SK-N-SH (cell line): ENCODE results near the gene H2AZ2. TPM values are rescaled to one million over a fixed set of nuclear protein-coding genes. Genes with fewer than 3 reads are reported as not detected.
"Not testable (repeated sequence)": the region's sequence is repeated elsewhere in the genome, so short reads cannot be mapped to it uniquely, and the experiment has no call there.

Experiments used
- CTCF ChIA-PET: fragments of 300-600, 350-600 bp; formaldehyde crosslinking; extraction: SDS; loops from one replicate; lab custom pipeline; 2021; lab: Yijun Ruan, JAX
- POLR2A ChIA-PET: fragments of 350-600 bp; sonication (Branson Sonifier 250); formaldehyde crosslinking; extraction: SDS; loops from one replicate; lab custom pipeline; 2020; ENCODE audit warnings: antibody characterized with exemption, inconsistent platforms; lab: Yijun Ruan, JAX
- DNase-seq: peaks from one replicate; pipeline ENCODE4 v3.0.0; 2012
- H2AFZ ChIP-seq: fragments of 200-600 bp; sonication (generic); 2 replicates; pipeline ENCODE4 v1.8.1; 2016; ENCODE audit warnings: antibody characterized with exemption, mild to moderate bottlenecking, low read depth
- H3F3A ChIP-seq: fragments of 200-600 bp; sonication (generic); replicated peaks from 2 replicates; pipeline ENCODE3; 2016; ENCODE audit warnings: antibody characterized with exemption, mild to moderate bottlenecking; ENCODE audit not compliant: insufficient read depth
- H3K27ac ChIP-seq, 2 experiments: fragments of 200-500 bp in 1 of 2; fragments of 200-600 bp in 1 of 2; sonication (Bioruptor generic) in 1 of 2; sonication (generic), shearing (Covaris generic) in 1 of 2; 2 replicates each; pipeline versions ENCODE4 v1.5.1 to v1.6.1; 2014 to 2016; ENCODE audit warnings: low read depth in 2 of 2, inconsistent platforms in 1 of 2, low read length in 1 of 2, mild to moderate bottlenecking in 1 of 2, mixed read lengths in 1 of 2
- H3K27me3 ChIP-seq: fragments of 200-600 bp; sonication (generic), shearing (Covaris generic); 2 replicates; pipeline ENCODE4 v1.6.1; 2016; ENCODE audit warnings: mixed run types; ENCODE audit not compliant: insufficient read depth
- H3K36me3 ChIP-seq, 2 experiments: fragments of 200-500 bp in 1 of 2; fragments of 200-600 bp in 1 of 2; sonication (Bioruptor generic) in 1 of 2; sonication (generic) in 1 of 2; replicated peaks in 1 of 2; 2 replicates each; pipeline versions ENCODE3 to v1.5.1; 2014 to 2016; ENCODE audit warnings: low read length in 1 of 2, mild to moderate bottlenecking in 1 of 2; ENCODE audit not compliant: insufficient read depth in 2 of 2, control insufficient read depth in 1 of 2
- H3K4me1 ChIP-seq, 2 experiments: fragments of 200-500 bp in 1 of 2; fragments of 200-600 bp in 1 of 2; sonication (Bioruptor generic) in 1 of 2; sonication (generic), shearing (Covaris generic) in 1 of 2; 2 replicates each; pipeline versions ENCODE4 v1.5.1 to v1.6.1; 2014 to 2016; ENCODE audit warnings: low read depth in 1 of 2, low read length in 1 of 2, mixed run types in 1 of 2; ENCODE audit not compliant: insufficient read depth in 2 of 2, control insufficient read depth in 1 of 2
- H3K4me2 ChIP-seq: fragments of 200-600 bp; sonication (generic), shearing (Covaris generic); 2 replicates; pipeline ENCODE4 v1.6.1; 2017; ENCODE audit warnings: mixed run types
- H3K4me3 ChIP-seq, 2 experiments: fragments of 200-500 bp in 1 of 2; fragments of 200-600 bp in 1 of 2; sonication (Bioruptor generic) in 1 of 2; sonication (generic), shearing (Covaris generic) in 1 of 2; 2 replicates each; pipeline versions ENCODE4 v1.5.1 to v1.8.1; 2014 to 2016; ENCODE audit warnings: low read depth in 2 of 2, inconsistent platforms in 1 of 2, low read length in 1 of 2, mild to moderate bottlenecking in 1 of 2, mixed read lengths in 1 of 2, moderate library complexity in 1 of 2
- H3K79me2 ChIP-seq: fragments of 200-600 bp; sonication (generic); 2 replicates; pipeline ENCODE4 v1.8.1; 2017; ENCODE audit warnings: mild to moderate bottlenecking; ENCODE audit not compliant: insufficient read depth
- H3K9ac ChIP-seq: fragments of 200-600 bp; sonication (generic); 2 replicates; pipeline ENCODE4 v1.6.1; 2017; ENCODE audit warnings: mixed run types
- H3K9me2 ChIP-seq: fragments of 200-600 bp; sonication (generic); 2 replicates; pipeline ENCODE4 v1.6.1; 2017; ENCODE audit warnings: mixed run types
- H3K9me3 ChIP-seq: fragments of 200-600 bp; sonication (generic); 2 replicates; pipeline ENCODE4 v1.6.1; 2017; ENCODE audit warnings: mixed run types, mild to moderate bottlenecking, moderate library complexity
- H4K20me1 ChIP-seq: fragments of 200-600 bp; sonication (generic); 2 replicates; pipeline ENCODE4 v1.6.1; 2017; ENCODE audit warnings: mild to moderate bottlenecking, mixed run types; ENCODE audit not compliant: insufficient read depth
- CHD2 ChIP-seq: fragments of 150-350 bp; IDR thresholded peaks from 2 replicates; pipeline ENCODE4 v1.6.1; 2018; ENCODE audit warnings: low read length; ENCODE audit not compliant: partially characterized antibody
- ELF1 ChIP-seq: IDR thresholded peaks from 2 replicates; pipeline ENCODE4 v1.4.0; 2012
- EZH2phosphoT487 ChIP-seq: fragments of 200-600 bp; sonication (generic); IDR thresholded peaks from 2 replicates; pipeline ENCODE4 v1.6.1; 2017; ENCODE audit warnings: low read depth, mixed run types, mild to moderate bottlenecking, antibody characterized with exemption, moderate library complexity, borderline replicate concordance
- FOXM1 ChIP-seq: IDR thresholded peaks from 2 replicates; pipeline ENCODE4 v1.4.0; 2012; ENCODE audit warnings: low read depth, mild to moderate bottlenecking
- GABPA ChIP-seq: IDR thresholded peaks from 2 replicates; pipeline ENCODE4 v1.4.0; 2012; ENCODE audit warnings: low read depth, mild to moderate bottlenecking
- JUND ChIP-seq: IDR thresholded peaks from 2 replicates; pipeline ENCODE4 v1.4.0; 2012
- NFIC ChIP-seq: IDR thresholded peaks from 2 replicates; pipeline ENCODE4 v1.4.0; 2012; ENCODE audit warnings: borderline replicate concordance
- POLR2AphosphoS5 ChIP-seq: IDR thresholded peaks from 2 replicates; pipeline ENCODE4 v1.6.1; 2012; ENCODE audit warnings: low read depth, low read length
- RAD21 ChIP-seq: IDR thresholded peaks from 2 replicates; pipeline ENCODE4 v1.6.1; 2012; ENCODE audit warnings: mild to moderate bottlenecking, low read length
- RFX5 ChIP-seq: IDR thresholded peaks from 2 replicates; pipeline ENCODE4 v1.6.1; 2012; ENCODE audit warnings: mild to moderate bottlenecking, improper control_type of control experiment, low read length
- RXRA ChIP-seq: IDR thresholded peaks from 2 replicates; pipeline ENCODE4 v1.4.0; 2012; ENCODE audit warnings: low read depth, mild to moderate bottlenecking, borderline replicate concordance
- SIN3A ChIP-seq: IDR thresholded peaks from 2 replicates; pipeline ENCODE4 v1.6.1; 2012; ENCODE audit warnings: low read depth, mild to moderate bottlenecking, low read length, moderate library complexity, borderline replicate concordance
- SMC3 ChIP-seq: IDR thresholded peaks from 2 replicates; pipeline ENCODE4 v1.6.1; 2012; ENCODE audit warnings: low read depth, low read length, improper control_type of control experiment
- TCF12 ChIP-seq: IDR thresholded peaks from 2 replicates; pipeline ENCODE4 v1.4.0; 2012
- YY1 ChIP-seq: IDR thresholded peaks from 2 replicates; pipeline ENCODE4 v1.4.0; 2012; ENCODE audit warnings: low read depth, mild to moderate bottlenecking
- WGBS: methylation state at CpG from one replicate; pipeline ENCODE4 v1.1.6; 2017; ENCODE audit warnings: low lambda C conversion rate; 5-methylcytosine and 5-hydroxymethylcytosine counted together
- polyA plus RNA-seq, 3 experiments: library from polyadenylated mRNA; depleted of rRNA; stranded (reverse); fragments of >200 nt; gene quantifications; 2 replicates each; pipeline ENCODE4 v1.2.3, GENCODE V29; 2012
- TF ChIP-seq, protein P1 (sequence below): fragments of 200-600 bp; sonication (generic); IDR thresholded peaks from 2 replicates; pipeline ENCODE4 v1.6.1; 2017; ENCODE audit warnings: antibody characterized with exemption, mild to moderate bottlenecking, moderate library complexity
- TF ChIP-seq, protein P2 (sequence below): fragments of 150-350 bp; IDR thresholded peaks from 2 replicates; pipeline ENCODE4 v1.6.1; 2016; ENCODE audit warnings: mild to moderate bottlenecking, low read depth, low read length

Gene H2AZ2
- polyA plus RNA-seq, 1 of the 3 experiments (the other 2 are of a cell fraction) = 389 TPM

DNA sequence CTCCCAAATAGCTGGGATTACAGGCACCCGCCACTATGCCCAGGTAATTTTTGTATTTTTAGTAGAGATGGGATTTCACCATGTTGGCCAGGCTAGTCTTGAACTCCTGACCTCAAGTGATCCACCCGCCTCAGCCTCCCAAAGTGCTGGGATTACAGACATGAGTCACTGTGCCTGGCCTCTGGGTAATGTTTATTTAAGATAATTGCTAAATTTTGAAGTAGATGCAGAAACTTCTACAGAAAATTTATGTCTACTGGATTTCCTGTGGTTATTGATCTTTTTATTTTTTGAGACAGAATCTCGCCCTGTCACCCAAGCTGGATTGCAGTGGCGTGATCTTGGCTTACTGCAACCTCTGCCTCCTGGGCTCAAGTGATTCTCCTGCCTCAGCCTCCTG is 14.1 kb upstream of the H2AZ2 start:
- H3K79me2 ChIP-seq, H3K4me2 ChIP-seq, DNase-seq, H3K9ac ChIP-seq, H3K36me3 ChIP-seq, H4K20me1 ChIP-seq, H3K27ac ChIP-seq, POLR2A ChIA-PET, H3K4me3 ChIP-seq, H3K4me1 ChIP-seq, H2AFZ ChIP-seq, H3K9me2 ChIP-seq, H3K9me3 ChIP-seq, H3K27me3 ChIP-seq: not testable (repeated sequence)
- 64% methylated on average over 4 of the region's 4 CpGs for WGBS
- CTCF ChIA-PET = interaction anchor here (0.9 to 1.5 kb wide), 4 partner anchors 20 to 276 kb away, joined by 3 to 5 read pairs (median 4); no protein-coding TSS in a partner anchor
- peaks cover 14% of the 10 kb centered on the region for H3F3A ChIP-seq

DNA sequence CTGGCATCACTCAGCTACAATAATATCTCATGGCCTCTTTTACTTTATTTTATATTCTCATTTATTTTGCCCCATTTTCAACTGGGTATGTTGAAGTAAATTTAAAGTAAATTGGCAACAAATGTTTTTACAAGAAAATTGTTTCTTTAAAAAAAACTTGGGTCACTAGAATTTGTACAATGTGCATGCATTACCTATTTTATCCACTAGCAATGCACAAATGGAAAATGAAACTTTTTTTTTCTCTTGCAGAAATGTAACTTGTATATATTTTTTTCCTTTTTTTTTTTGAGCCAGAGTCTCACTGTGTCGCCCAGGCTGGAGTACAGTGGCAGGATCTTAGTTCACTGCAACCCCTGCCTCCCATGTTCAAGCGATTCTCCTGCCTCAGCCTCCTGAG is 10.3 kb upstream of the H2AZ2 start:
- H3K4me1 ChIP-seq = no peaks in the 10 kb centered on the region
- POLR2A ChIA-PET = no interaction called here
- no peak overlapping the region for H3K9ac ChIP-seq
- H3K27ac ChIP-seq = no peak overlapping the region
- H3K79me2 ChIP-seq = no peaks in the 10 kb centered on the region
- H3K36me3 ChIP-seq = no peaks in the 10 kb centered on the region
- H2AFZ ChIP-seq = no peak overlapping the region; the same call in 1 of the 2 replicates
- WGBS = 84% methylated on average over 2 of the region's 2 CpGs
- no peaks in the 10 kb centered on the region for H3K27me3 ChIP-seq
- peaks cover 13% of the 10 kb centered on the region for H3F3A ChIP-seq
- no peak overlapping the region for H3K4me3 ChIP-seq
- H3K9me3 ChIP-seq = no peaks in the 10 kb centered on the region
- DNase-seq = no peak
- no peak overlapping the region for H3K4me2 ChIP-seq
- TF ChIP-seq, protein P1, sequence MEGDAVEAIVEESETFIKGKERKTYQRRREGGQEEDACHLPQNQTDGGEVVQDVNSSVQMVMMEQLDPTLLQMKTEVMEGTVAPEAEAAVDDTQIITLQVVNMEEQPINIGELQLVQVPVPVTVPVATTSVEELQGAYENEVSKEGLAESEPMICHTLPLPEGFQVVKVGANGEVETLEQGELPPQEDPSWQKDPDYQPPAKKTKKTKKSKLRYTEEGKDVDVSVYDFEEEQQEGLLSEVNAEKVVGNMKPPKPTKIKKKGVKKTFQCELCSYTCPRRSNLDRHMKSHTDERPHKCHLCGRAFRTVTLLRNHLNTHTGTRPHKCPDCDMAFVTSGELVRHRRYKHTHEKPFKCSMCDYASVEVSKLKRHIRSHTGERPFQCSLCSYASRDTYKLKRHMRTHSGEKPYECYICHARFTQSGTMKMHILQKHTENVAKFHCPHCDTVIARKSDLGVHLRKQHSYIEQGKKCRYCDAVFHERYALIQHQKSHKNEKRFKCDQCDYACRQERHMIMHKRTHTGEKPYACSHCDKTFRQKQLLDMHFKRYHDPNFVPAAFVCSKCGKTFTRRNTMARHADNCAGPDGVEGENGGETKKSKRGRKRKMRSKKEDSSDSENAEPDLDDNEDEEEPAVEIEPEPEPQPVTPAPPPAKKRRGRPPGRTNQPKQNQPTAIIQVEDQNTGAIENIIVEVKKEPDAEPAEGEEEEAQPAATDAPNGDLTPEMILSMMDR = peak; percentile 53
- TF ChIP-seq RFX5 (no peak), GABPA (no peak), ELF1 (no peak), SMC3 (no peak), POLR2AphosphoS5 (no peak)
- TF ChIP-seq, protein P2, sequence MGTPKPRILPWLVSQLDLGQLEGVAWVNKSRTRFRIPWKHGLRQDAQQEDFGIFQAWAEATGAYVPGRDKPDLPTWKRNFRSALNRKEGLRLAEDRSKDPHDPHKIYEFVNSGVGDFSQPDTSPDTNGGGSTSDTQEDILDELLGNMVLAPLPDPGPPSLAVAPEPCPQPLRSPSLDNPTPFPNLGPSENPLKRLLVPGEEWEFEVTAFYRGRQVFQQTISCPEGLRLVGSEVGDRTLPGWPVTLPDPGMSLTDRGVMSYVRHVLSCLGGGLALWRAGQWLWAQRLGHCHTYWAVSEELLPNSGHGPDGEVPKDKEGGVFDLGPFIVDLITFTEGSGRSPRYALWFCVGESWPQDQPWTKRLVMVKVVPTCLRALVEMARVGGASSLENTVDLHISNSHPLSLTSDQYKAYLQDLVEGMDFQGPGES = no peak
- CTCF ChIA-PET = interaction anchor here (0.6 to 10.5 kb wide), 21 partner anchors 9 to 283 kb away, joined by 3 to 135 read pairs (median 10); partner anchors contain the start of gene TBRG4
- no peaks in the 10 kb centered on the region for H3K9me2 ChIP-seq
- no peaks in the 10 kb centered on the region for H4K20me1 ChIP-seq

DNA sequence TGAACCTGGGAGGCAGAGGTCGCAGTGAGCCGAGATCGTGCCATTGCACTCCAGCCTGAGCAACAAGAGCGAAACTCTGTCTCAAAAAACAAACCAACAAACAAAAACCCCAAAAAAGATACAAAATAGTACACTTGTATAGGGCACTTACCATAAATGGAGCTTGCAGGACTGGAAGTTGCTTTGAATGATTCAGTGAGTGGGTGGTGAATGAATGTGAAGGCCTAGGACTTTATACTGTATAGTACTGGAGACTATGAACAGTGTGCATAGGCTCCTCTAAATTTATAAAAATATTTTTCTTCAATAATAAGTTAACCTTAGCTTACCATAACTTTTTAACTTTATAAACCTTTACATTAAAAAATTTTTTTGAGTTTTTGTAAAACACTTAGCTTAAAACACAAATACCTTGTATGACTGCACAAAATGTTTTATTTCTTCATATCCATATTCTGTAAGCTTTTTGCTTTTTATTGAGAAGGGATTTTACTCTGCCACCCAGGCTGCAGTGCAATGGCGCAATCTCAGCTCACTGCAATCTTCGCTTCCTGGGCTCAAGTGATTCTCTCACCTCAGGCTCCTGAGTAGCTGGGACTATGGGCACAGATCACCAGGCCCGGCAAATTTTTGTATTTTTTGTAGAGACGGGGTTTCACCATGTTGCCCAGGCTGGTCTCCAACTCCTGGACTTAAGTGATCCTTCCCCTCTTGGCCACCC is 6.9 kb upstream of the H2AZ2 start:
- WGBS = 91% methylated on average over 8 of the region's 8 CpGs
- POLR2A ChIA-PET = no interaction called here

More for the DNA sequence above, 6.9 kb upstream of the H2AZ2 start:
- Histone ChIP-seq H3K4me2 (no peak overlapping the region), H2AFZ (no peak overlapping the region), H3K27me3 (no peaks in the 10 kb centered on the region), H3K4me3 (no peak overlapping the region), H3K4me1 (no peaks in the 10 kb centered on the region), H3F3A (peaks cover 15% of the 10 kb centered on the region), H3K9me3 (no peaks in the 10 kb centered on the region), H4K20me1 (no peaks in the 10 kb centered on the region), H3K9ac (no peak overlapping the region), H3K36me3 (no peaks in the 10 kb centered on the region), H3K79me2 (no peaks in the 10 kb centered on the region), H3K27ac (no peak overlapping the region), H3K9me2 (no peaks in the 10 kb centered on the region)
- TF ChIP-seq RFX5 (no peak), CHD2 (no peak), RXRA (no peak), RAD21 (no peak), SIN3A (no peak), FOXM1 (no peak), YY1 (no peak), JUND (no peak), EZH2phosphoT487 (no peak), NFIC (no peak), TCF12 (no peak)
- TF ChIP-seq, protein P1 = no peak
- CTCF ChIA-PET = interaction anchor here (1.0 to 10.5 kb wide), 6 partner anchors 19 to 281 kb away, joined by 3 to 135 read pairs (median 4); no protein-coding TSS in a partner anchor
- DNase-seq = no peak
